DND-41 (cell line): Measurements from ENCODE around the gene ARG1.
"Not testable (repeated sequence)": the region's sequence is repeated elsewhere in the genome, so short reads cannot be mapped to it uniquely, and the experiment has no call there.

Source experiments
- EZH2 ChIP-seq: IDR thresholded peaks from 3 replicates; pipeline ENCODE4 v1.6.1; 2012; ENCODE audit warnings: borderline replicate concordance, low read depth, mild to moderate bottlenecking, moderate library complexity, low read length, inconsistent platforms; ENCODE audit not compliant: severe bottlenecking
- TF ChIP-seq, protein P1 (sequence below): IDR thresholded peaks from 2 replicates; pipeline ENCODE4 v1.5.1; 2012; ENCODE audit warnings: borderline replicate concordance, low read length, moderate library complexity, mild to moderate bottlenecking; ENCODE audit not compliant: poor library complexity, severe bottlenecking; ENCODE audit errors: extremely low read depth

DNA sequence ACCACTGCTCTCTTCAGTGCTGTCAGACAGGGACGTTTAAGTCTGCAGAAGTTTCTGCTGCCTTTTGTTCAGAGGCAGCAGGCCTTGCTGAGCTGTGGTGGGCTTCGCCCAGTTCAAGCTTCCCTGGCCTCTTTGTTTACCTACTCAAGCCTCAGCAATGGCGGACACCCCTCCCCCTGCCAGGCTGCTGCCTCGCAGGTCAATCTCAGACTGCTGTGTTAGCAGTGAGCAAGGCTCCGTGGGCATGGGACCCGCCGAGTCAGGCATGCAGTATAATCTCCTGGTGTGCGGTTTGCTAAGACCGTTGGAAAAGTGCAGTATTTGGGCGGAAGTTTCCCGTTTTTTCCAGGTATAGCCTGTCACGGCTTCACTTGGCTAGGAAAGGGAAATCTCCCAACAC is 41.3 kb upstream of the ARG1 start:
- TF ChIP-seq, protein P1, sequence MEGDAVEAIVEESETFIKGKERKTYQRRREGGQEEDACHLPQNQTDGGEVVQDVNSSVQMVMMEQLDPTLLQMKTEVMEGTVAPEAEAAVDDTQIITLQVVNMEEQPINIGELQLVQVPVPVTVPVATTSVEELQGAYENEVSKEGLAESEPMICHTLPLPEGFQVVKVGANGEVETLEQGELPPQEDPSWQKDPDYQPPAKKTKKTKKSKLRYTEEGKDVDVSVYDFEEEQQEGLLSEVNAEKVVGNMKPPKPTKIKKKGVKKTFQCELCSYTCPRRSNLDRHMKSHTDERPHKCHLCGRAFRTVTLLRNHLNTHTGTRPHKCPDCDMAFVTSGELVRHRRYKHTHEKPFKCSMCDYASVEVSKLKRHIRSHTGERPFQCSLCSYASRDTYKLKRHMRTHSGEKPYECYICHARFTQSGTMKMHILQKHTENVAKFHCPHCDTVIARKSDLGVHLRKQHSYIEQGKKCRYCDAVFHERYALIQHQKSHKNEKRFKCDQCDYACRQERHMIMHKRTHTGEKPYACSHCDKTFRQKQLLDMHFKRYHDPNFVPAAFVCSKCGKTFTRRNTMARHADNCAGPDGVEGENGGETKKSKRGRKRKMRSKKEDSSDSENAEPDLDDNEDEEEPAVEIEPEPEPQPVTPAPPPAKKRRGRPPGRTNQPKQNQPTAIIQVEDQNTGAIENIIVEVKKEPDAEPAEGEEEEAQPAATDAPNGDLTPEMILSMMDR: not testable (repeated sequence)
- not testable (repeated sequence) for TF ChIP-seq EZH2
